Activated CD8-positive, alpha-beta memory T cell treated with anti-CD3 and anti-CD28 coated beads, Interleukin-2, amount 10 ng/mL, durations not matched to agents 7 days and 5 days (primary cell): ENCODE data around the gene NTN5. TPM values are rescaled to one million over a fixed set of nuclear protein-coding genes. Genes with fewer than 3 reads are reported as not detected.

Experiments
- ATAC-seq: fragments of 150-1000 bp; cut with Tn5 transposase; one replicate; pipeline ENCODE4 v1.10.0; 2021; ENCODE audit warnings: moderate library complexity
- CTCF ChIA-PET: fragments of 350-600 bp; sonication (Branson Sonifier 250); formaldehyde crosslinking; loops from one replicate; lab custom pipeline; 2021; ENCODE audit warnings: antibody characterized with exemption; lab: Charles Lee
- DNase-seq: peaks from one replicate; pipeline ENCODE4 v3.0.0-alpha.2; 2020
- H3K27ac Mint-ChIP-seq: one replicate; pipeline ENCODE4 v1.8.0; 2021; ENCODE audit warnings: mild to moderate bottlenecking, mixed read lengths
- H3K27me3 Mint-ChIP-seq: one replicate; pipeline ENCODE4 v1.8.0; 2021; ENCODE audit warnings: mixed read lengths
- H3K36me3 Mint-ChIP-seq: one replicate; pipeline ENCODE4 v1.8.0; 2021; ENCODE audit warnings: mild to moderate bottlenecking, mixed read lengths
- H3K4me1 Mint-ChIP-seq: one replicate; pipeline ENCODE4 v1.8.0; 2021; ENCODE audit warnings: mixed read lengths
- H3K4me3 Mint-ChIP-seq: one replicate; pipeline ENCODE4 v1.8.0; 2021; ENCODE audit warnings: mild to moderate bottlenecking, moderate library complexity, mixed read lengths
- H3K9me3 Mint-ChIP-seq: one replicate; pipeline ENCODE4 v1.8.0; 2022; ENCODE audit warnings: low read depth, mixed read lengths
- total RNA-seq, 2 experiments: library from RNA; stranded (reverse); gene quantifications; one replicate each; pipeline ENCODE4 v1.2.3, GENCODE V29; 2021

Gene NTN5
- total RNA-seq, 2 experiments from 2014 or later: 0.64 to 0.87 TPM

DNA sequence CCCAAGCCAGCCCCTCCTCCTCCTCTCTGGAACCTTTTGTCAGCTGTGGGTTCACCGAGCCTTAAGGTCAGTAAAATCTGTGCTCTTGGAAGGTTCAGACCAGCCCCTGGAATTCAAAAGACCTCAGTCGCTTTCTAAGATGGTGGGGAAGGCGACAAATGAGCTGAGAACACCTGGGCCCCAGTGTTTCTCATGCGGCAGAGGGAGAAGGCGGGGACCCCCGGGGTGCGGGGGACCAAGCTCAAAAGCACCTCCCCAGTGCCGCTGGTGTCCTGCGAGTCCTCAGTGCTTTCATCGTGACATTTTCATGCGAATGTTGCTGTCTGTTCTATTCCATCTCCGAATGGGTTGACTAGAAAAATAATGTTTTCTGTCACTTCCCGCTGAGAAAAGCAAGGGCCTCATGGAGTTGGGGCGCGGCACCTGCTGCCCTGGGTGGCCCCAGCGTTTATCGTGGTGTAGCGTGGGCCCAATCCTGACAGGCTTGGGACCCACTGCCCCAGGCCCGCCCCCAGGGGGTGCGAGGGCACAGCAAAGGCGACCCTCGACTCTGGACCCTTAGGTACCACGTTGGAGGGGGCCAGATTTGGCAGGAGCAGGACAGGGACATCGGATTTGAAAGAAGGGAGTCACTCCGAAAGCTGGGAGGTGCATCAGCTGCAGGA, 751 bp upstream of the NTN5 start:
- Mint-ChIP-seq H3K36me3 (peaks cover 2% of the 10 kb centered on the region), H3K27me3 (peaks cover 3% of the 10 kb centered on the region), H3K9me3 (peaks cover 10% of the 10 kb centered on the region), H3K27ac (no peak overlapping the region), H3K4me3 (no peak overlapping the region), H3K4me1 (peaks cover 6% of the 10 kb centered on the region)
- CTCF ChIA-PET: interaction anchor here (0.8 to 1.7 kb wide), 3 partner anchors 13 to 28 kb away, joined by 3 to 5 read pairs (median 4); no protein-coding TSS in a partner anchor
- DNase-seq (no peak), ATAC-seq (no peak)

GRCh38 chr19:48671446-48671995, 1.3 kb downstream of the NTN5 start:
- Mint-ChIP-seq H3K27ac (no peak overlapping the region), H3K4me3 (no peak overlapping the region), H3K27me3 (peaks cover 3% of the 10 kb centered on the region), H3K36me3 (peaks cover 2% of the 10 kb centered on the region), H3K9me3 (peaks cover 10% of the 10 kb centered on the region), H3K4me1 (peaks cover 6% of the 10 kb centered on the region)
- DNase-seq (no peak), ATAC-seq (no peak)
- CTCF ChIA-PET: interaction anchor here (1.2 kb wide), 1 partner anchor 26 kb away, joined by 3 read pairs; the partner anchor contains the start of gene CA11

DNA sequence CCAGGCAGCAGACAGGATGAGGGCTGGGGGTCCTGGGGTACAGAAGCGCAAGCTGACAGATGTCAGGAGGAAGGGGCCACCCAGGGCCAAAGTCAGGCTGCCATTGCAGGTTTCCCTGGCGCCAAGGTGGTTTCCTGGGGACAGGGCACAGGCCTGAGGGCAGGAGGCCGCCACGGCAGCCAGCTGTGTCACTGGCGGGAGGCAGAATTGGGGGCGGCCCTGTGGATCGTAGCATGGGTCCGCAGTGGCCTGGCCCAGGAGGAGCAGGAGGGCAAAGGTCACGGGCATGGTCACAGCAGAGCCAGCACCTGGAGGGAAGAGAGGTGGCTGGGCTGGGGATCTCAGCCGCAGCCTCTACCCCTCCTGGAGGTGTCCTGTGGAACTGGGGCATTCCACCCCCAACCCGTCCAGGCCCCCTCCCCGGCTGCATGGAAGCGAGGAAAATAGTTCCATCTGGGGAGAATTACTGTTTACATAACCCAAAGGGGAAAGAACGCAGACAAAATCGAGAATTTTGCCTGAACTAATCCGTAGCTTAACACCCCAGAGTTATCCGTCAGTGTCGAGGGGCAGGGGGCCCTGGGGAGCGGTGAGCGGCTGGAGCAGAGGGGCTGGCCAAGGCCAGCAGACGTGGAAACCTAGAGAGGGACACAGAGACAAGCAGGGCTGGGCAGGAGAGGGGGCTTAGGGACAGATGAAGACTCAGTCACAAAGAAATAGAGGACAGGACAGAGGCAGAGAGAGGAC, 1.9 kb downstream of the NTN5 start:
- no peak overlapping the region for H3K4me3 Mint-ChIP-seq
- DNase-seq: no peak
- H3K36me3 Mint-ChIP-seq: peaks cover 2% of the 10 kb centered on the region
- ATAC-seq: no peak
- peaks cover 6% of the 10 kb centered on the region for H3K4me1 Mint-ChIP-seq
- H3K27me3 Mint-ChIP-seq: peaks cover 3% of the 10 kb centered on the region
- CTCF ChIA-PET: interaction anchor here (1.2 kb wide), 1 partner anchor 25 kb away, joined by 3 read pairs; the partner anchor contains the start of gene CA11
- peaks cover 10% of the 10 kb centered on the region for H3K9me3 Mint-ChIP-seq
- no peak overlapping the region for H3K27ac Mint-ChIP-seq

DNA sequence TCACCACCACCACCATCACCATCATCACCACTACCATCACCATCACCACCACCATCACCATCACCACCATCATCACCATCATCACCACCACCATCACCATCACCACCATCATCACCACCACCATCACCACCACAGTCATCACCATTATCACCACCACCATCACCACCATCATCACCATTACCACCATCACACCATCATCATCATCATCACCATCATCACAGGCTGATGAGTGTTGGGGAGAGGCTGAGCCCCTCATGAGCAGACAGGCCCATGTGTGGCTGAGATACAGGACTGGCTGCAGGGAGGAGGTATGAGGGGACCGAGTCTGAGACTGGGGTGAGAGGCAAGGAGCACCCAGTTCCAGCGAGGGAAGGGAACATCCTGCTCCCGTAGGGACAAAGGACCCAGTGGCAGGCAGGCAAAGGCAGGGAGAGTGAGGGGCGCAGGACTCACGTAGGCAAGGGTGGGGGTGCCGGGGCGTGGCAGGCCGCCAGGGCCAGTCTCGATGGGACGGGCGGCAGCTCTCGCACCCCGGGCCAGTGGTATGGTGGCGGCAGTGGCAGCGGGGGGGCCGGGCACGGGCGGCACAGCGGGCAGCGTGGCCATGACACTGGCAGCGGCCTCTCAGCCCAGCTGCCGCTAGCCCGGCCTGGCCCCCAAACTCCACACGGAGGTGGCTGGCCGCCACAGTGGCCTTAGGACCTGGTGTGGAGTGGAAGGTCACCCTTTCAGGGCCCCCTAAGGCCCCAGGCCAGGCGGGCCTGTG, 2.7 kb downstream of the NTN5 start:
- no peak for DNase-seq
- ATAC-seq: no peak
- Mint-ChIP-seq H3K4me1 (peaks cover 1% of the 10 kb centered on the region), H3K4me3 (peak overlapping the region; percentile 38), H3K9me3 (peaks cover 10% of the 10 kb centered on the region), H3K27me3 (no peaks in the 10 kb centered on the region), H3K36me3 (peaks cover 2% of the 10 kb centered on the region), H3K27ac (peak overlapping the region; percentile 45)
- CTCF ChIA-PET: interaction anchor here (1.2 kb wide), 1 partner anchor 24 kb away, joined by 3 read pairs; the partner anchor contains the start of gene CA11

DNA sequence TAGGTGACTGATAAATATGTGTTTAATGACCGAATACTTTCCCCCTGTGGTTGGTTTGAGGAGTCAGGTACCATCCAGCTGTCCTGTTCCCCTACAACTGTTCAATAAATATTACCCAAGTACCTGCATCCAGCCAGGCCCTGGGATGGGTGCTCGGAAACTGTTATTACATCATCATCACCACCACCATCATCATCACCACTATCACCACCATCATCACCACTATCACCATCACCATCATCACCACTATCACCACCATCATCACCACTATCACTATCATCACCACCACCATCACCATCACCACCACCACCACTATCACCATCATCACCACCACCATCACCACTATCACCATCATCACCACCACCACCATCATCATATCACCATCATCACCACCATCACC, 4.1 kb downstream of the NTN5 start:
- ATAC-seq: no peak
- Mint-ChIP-seq H3K4me3 (peak overlapping the region; percentile 7), H3K27ac (no peak overlapping the region)

GRCh38 chr19:48668332-48668731, 4.5 kb downstream of the NTN5 start:
- Mint-ChIP-seq H3K27me3 (no peaks in the 10 kb centered on the region), H3K36me3 (peaks cover 2% of the 10 kb centered on the region), H3K27ac (no peak overlapping the region), H3K9me3 (peaks cover 10% of the 10 kb centered on the region), H3K4me1 (no peaks in the 10 kb centered on the region), H3K4me3 (no peak overlapping the region)
- ATAC-seq (no peak), DNase-seq (no peak)
- CTCF ChIA-PET: interaction anchor here (1.2 kb wide), 1 partner anchor 120 kb away, joined by 3 read pairs; no protein-coding TSS in a partner anchor

More for the DNA sequence above, 4.1 kb downstream of the NTN5 start:
- Mint-ChIP-seq H3K9me3 (peaks cover 10% of the 10 kb centered on the region), H3K36me3 (peaks cover 2% of the 10 kb centered on the region), H3K27me3 (no peaks in the 10 kb centered on the region), H3K4me1 (no peaks in the 10 kb centered on the region)
- CTCF ChIA-PET: interaction anchor here (1.2 kb wide), 1 partner anchor 119 kb away, joined by 3 read pairs; no protein-coding TSS in a partner anchor
- no peak for DNase-seq

DNA sequence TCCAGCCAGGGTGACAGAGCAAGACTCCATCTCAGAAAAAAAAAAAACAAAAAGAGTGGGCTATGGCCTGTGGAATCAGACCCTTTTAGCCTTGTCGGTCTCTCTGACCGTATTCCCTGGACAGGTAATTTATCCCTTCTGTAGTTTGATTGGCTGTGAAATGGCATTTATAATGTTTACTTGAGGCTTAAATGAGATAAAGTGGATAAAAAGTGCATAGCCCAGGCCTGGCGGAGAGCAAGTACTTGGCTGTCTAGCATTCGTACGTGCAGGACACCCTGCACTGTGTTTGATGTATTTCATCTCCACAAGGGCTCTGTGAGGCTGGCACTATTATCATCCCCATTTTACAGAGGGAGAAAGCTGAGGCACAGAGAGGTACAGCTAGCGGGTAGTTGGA, 7.0 kb downstream of the NTN5 start:
- no peak overlapping the region for H3K27ac Mint-ChIP-seq

DNA sequence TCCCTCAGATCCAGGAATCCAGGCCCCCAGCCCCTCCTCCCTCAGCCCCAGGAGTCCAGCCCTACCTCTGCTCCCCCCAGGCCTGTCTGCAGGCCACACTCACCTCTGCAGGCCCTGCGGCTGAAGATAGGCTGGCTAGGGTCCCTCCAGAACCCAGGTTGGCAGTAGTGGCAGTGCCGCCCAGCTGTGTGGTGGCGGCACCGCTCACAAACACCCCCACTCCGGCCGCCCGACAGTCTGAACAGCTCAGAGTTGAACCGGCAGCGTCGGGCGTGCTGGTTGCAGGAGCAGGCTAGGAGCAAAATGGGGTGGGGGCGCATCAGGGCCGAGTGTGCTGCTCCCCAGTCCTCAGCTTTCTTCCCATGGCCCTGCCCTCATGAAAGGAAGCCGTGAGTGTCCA, 8.3 kb downstream of the NTN5 start:
- no peak overlapping the region for H3K27ac Mint-ChIP-seq
- peaks cover 4% of the 10 kb centered on the region for H3K9me3 Mint-ChIP-seq
- CTCF ChIA-PET: interaction anchor here (0.7 to 1.0 kb wide), 2 partner anchors 19 to 450 kb away, joined by 3 to 5 read pairs; partner anchors contain the start of gene CA11
- peaks cover 10% of the 10 kb centered on the region for H3K4me1 Mint-ChIP-seq
- DNase-seq: no peak
- H3K4me3 Mint-ChIP-seq: no peak overlapping the region
- H3K27me3 Mint-ChIP-seq: no peaks in the 10 kb centered on the region
- no peaks in the 10 kb centered on the region for H3K36me3 Mint-ChIP-seq
- ATAC-seq: no peak

More for the DNA sequence above, 7.0 kb downstream of the NTN5 start:
- ATAC-seq (no peak), DNase-seq (no peak)
- H3K4me3 Mint-ChIP-seq: no peak overlapping the region
- peaks cover 10% of the 10 kb centered on the region for H3K9me3 Mint-ChIP-seq
- peaks cover 5% of the 10 kb centered on the region for H3K4me1 Mint-ChIP-seq
- CTCF ChIA-PET: interaction anchor here (1.2 to 1.6 kb wide), 2 partner anchors 10 to 20 kb away, joined by 3 read pairs; no protein-coding TSS in a partner anchor
- peaks cover 2% of the 10 kb centered on the region for H3K36me3 Mint-ChIP-seq
- H3K27me3 Mint-ChIP-seq: no peaks in the 10 kb centered on the region

DNA sequence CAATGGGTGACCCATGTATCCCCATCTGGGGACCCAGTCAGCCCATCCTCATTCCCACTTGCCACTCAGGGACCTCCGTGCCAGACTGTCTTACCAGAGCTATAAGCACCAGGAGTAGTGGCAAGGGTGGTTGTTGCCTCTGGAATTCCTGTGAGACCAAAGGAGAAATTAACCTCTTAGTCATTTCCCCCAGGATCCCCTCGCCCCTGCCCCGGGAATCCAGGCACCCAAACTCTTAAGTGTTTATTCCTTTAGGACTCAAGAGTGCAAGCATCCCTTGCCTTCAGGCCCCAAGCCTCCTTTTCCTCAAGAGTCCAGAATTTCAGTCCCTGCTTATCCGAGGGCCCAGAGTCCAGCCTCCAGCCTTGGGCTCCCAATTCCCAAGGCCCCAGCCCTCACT, 9.2 kb downstream of the NTN5 start:
- no peak for DNase-seq
- no peak for ATAC-seq
- Mint-ChIP-seq H3K9me3 (peaks cover under 1% of the 10 kb centered on the region), H3K4me1 (peaks cover 10% of the 10 kb centered on the region), H3K36me3 (no peaks in the 10 kb centered on the region), H3K27me3 (peaks cover 3% of the 10 kb centered on the region), H3K4me3 (no peak overlapping the region), H3K27ac (no peak overlapping the region)
- CTCF ChIA-PET: interaction anchor here (1.3 kb wide), 1 partner anchor 179 kb away, joined by 3 read pairs; no protein-coding TSS in a partner anchor

DNA sequence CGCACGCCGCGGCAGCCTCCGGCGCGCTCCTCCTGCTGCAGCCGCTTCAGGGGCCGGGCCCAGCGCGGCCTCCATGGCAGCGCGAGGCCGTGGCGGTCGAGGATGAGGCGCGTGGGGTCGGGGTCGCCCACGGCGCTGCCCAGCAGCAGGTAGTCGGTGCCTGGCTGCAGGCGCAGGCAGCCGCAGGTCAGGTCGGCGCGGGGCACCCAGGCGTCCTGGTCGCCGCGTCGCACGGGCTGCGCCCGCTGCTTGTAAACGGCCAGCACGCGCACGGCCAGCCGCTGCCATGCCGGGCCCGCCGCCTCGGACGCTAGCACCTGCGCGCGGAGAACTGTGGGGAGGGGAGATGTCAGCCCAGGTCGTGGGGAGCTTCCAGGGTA, 11.1 kb downstream of the NTN5 start:
- DNase-seq: no peak
- Mint-ChIP-seq H3K36me3 (no peaks in the 10 kb centered on the region), H3K4me3 (no peak overlapping the region), H3K9me3 (no peaks in the 10 kb centered on the region), H3K4me1 (peaks cover 10% of the 10 kb centered on the region), H3K27ac (no peak overlapping the region), H3K27me3 (peaks cover 5% of the 10 kb centered on the region)
- ATAC-seq: no peak
- CTCF ChIA-PET: interaction anchor here (1.6 kb wide), 1 partner anchor 16 kb away, joined by 4 read pairs; the partner anchor contains the start of gene CA11

DNA sequence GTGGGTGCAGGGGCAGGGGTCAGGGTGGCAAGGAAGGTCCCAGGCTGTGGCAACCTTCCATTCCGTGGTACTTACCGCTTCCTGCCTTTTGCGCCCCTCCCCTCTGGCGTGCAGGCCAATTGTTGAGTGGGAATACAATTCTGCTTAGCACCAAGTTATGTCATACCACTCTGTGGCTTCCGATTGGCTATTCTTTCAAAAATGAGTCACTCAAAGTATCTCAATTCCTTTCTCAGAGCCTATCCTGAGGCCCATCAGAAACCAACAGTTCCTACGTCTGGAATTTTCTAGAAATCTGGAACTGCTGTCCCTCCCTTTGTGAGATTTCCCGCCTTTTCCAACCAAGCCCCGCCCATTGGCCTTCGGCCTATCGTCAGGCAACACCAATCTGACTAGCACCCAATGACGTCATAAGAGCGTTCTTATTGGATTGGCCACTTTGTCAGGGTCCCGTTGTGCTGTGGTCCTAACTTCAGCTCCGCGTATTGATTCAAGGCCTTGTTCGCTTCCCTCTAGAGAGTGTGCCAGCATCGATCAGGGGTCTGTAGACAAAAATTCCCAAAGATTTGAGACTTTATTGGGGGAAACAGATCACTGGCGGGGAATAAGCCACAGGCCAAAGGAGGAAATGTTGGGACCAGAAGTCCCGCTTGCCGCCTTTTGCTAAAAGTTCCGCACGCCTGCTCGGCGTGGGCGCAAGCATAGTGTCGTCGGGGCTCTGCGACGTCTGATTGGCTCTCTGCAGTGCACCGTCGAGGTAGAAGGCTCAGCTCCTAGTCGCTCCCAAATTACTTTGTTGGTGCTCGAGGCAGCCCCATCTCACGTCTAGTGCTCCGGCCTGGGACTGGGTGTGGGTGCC, 11.7 kb downstream of the NTN5 start:
- DNase-seq: peak; percentile 92
- Mint-ChIP-seq H3K36me3 (no peaks in the 10 kb centered on the region), H3K27me3 (peaks cover 5% of the 10 kb centered on the region), H3K27ac (peak overlapping the region; percentile 91), H3K4me1 (peaks cover 10% of the 10 kb centered on the region), H3K4me3 (no peak overlapping the region), H3K9me3 (no peaks in the 10 kb centered on the region)
- ATAC-seq: peak; percentile 95
- CTCF ChIA-PET: interaction anchor here (0.7 to 1.6 kb wide), 2 partner anchors 13 to 16 kb away, joined by 4 to 5 read pairs; partner anchors contain the start of gene CA11

GRCh38 chr19:48659768-48660167, 13.0 kb downstream of the NTN5 start:
- ATAC-seq (no peak), DNase-seq (no peak)
- no peaks in the 10 kb centered on the region for H3K9me3 Mint-ChIP-seq
- no peak overlapping the region for H3K4me3 Mint-ChIP-seq
- H3K36me3 Mint-ChIP-seq: no peaks in the 10 kb centered on the region
- peaks cover 5% of the 10 kb centered on the region for H3K27me3 Mint-ChIP-seq
- H3K27ac Mint-ChIP-seq: no peak overlapping the region
- CTCF ChIA-PET: interaction anchor here (1.1 kb wide), 1 partner anchor 14 kb away, joined by 5 read pairs; the partner anchor contains the start of gene CA11
- H3K4me1 Mint-ChIP-seq: peaks cover 10% of the 10 kb centered on the region
